Common myeloid progenitor, CD34-positive (primary cell): ENCODE results near the gene ZBED4.

Source experiments
- CTCF ChIA-PET: fragments of 350-600 bp; sonication (Branson Sonifier 250); formaldehyde crosslinking; loops from one replicate; lab custom pipeline; 2021; ENCODE audit warnings: antibody characterized with exemption; lab: Charles Lee
- POLR2A ChIA-PET: fragments of 350-600 bp; sonication (Branson Sonifier 250); formaldehyde crosslinking; loops from one replicate; lab custom pipeline; 2021; ENCODE audit warnings: antibody characterized with exemption; lab: Charles Lee
- DNase-seq, 3 donors: peaks; one replicate each; pipeline versions ENCODE4 v3.0.0 to v3.0.0-alpha.2; 2013
- H3K27ac ChIP-seq, 2 experiments: 1 replicate in 1 of 2; 2 replicates in 1 of 2; pipeline ENCODE4 v1.7.0; 2013; ENCODE audit warnings: inconsistent platforms in 2 of 2, low read length in 2 of 2, mild to moderate bottlenecking in 2 of 2, low read depth in 1 of 2, moderate library complexity in 1 of 2; ENCODE audit not compliant: severe bottlenecking in 2 of 2, insufficient read depth in 1 of 2, poor library complexity in 1 of 2
- H3K27me3 ChIP-seq, 5 experiments: replicated peaks in 2 of 5; 1 replicate in 3 of 5; 2 replicates in 2 of 5; pipeline versions ENCODE4 v1.6.1 to v1.7.0; 2013; ENCODE audit warnings: low read length in 4 of 5, mild to moderate bottlenecking in 2 of 5, moderate library complexity in 2 of 5, inconsistent platforms in 1 of 5; ENCODE audit not compliant: insufficient read depth in 5 of 5, control insufficient read depth in 4 of 5
- H3K36me3 ChIP-seq, 4 experiments: 1 replicate in 2 of 4; 2 replicates in 2 of 4; pipeline versions ENCODE4 v1.6.1 to v1.7.0; 2013; ENCODE audit warnings: low read length in 3 of 4, control low read depth in 1 of 4, mild to moderate bottlenecking in 1 of 4; ENCODE audit not compliant: control insufficient read depth in 4 of 4, insufficient read depth in 4 of 4
- H3K4me1 ChIP-seq, 4 experiments: 1 replicate in 3 of 4; 2 replicates in 1 of 4; pipeline versions ENCODE4 v1.6.1 to v1.7.1; 2013; ENCODE audit warnings: low read length in 3 of 4, mild to moderate bottlenecking in 3 of 4, control low read depth in 1 of 4, inconsistent platforms in 1 of 4, moderate library complexity in 1 of 4; ENCODE audit not compliant: control insufficient read depth in 4 of 4, insufficient read depth in 4 of 4; ENCODE audit errors: control extremely low read depth in 1 of 4
- H3K4me3 ChIP-seq, 7 experiments: 1 replicate in 4 of 7; 2 replicates in 3 of 7; pipeline versions ENCODE4 v1.5.1 to v1.7.0; 2013; ENCODE audit warnings: mild to moderate bottlenecking in 7 of 7, low read length in 6 of 7, moderate library complexity in 6 of 7, inconsistent platforms in 2 of 7, low read depth in 2 of 7, control low read depth in 1 of 7; ENCODE audit not compliant: insufficient read depth in 4 of 7, control insufficient read depth in 1 of 7; ENCODE audit errors: extremely low read depth in 1 of 7
- H3K9me3 ChIP-seq, 5 experiments: 1 replicate in 4 of 5; 2 replicates in 1 of 5; pipeline versions ENCODE4 v1.6.1 to v1.7.1; 2013; ENCODE audit warnings: low read length in 4 of 5, mild to moderate bottlenecking in 2 of 5, inconsistent platforms in 1 of 5, low read depth in 1 of 5, moderate library complexity in 1 of 5; ENCODE audit not compliant: control insufficient read depth in 4 of 5, insufficient read depth in 2 of 5; ENCODE audit errors: control extremely low read depth in 1 of 5
- whole genome bisulfite sequencing: methylation state at CpG from one replicate; pipeline ENCODE4 v1.1.5; 2013; ENCODE audit not compliant: insufficient coverage; 5-methylcytosine and 5-hydroxymethylcytosine counted together

Gene ZBED4

DNA sequence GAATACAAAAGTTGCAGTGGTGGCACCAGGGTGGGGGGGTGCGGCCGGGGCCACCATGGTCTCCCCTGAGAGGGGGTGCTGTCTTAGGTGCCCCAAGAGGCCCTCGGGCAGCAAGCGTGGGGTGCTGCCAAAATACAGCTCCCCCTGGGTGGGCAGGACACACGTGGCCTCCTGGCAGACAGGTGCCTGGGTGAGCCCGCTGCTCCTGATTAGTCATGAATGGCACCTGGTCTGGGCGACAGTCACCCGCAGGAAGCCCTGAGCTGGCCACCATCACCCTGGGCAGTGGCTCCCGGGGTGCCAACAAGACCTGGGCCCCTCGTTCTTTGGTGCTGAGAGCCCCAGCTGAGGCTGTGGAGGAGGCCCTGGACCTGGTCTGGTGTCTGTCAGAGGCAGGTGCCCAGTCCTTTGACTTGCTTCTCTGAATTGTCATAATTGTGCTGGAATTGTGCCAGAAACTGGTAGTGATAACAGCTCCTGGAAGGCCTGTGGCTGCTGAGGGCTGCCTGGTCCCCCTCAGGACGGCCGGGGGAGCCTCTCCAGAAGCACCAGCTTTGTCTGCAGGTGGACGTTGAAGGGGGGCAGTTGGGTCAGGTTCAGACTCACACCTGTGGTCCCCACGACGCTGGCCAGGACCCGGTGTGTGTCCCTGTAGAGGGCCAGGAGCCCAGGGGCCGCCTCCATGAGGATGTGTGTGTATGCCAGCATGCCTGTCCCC lies 49.8 kb downstream of the ZBED4 start:
- Histone ChIP-seq H3K4me1 (no peaks in the 10 kb centered on the region), H3K27ac (no peak overlapping the region), H3K27me3 (no peaks in the 10 kb centered on the region), H3K9me3 (no peaks in the 10 kb centered on the region), H3K4me3 (no peak overlapping the region), H3K36me3 (peaks cover 17 to 72% (median 58%) of the 10 kb centered on the region in 4 experiments)
- ChIA-PET POLR2A (no interaction called here), CTCF (interaction anchor here (0.7 to 1.0 kb wide), 3 partner anchors 9 to 44 kb away, joined by 3 read pairs; no protein-coding TSS in a partner anchor)
- no peak for DNase-seq
- WGBS, result 95% methylated on average over 15 of the region's 17 CpGs

DNA sequence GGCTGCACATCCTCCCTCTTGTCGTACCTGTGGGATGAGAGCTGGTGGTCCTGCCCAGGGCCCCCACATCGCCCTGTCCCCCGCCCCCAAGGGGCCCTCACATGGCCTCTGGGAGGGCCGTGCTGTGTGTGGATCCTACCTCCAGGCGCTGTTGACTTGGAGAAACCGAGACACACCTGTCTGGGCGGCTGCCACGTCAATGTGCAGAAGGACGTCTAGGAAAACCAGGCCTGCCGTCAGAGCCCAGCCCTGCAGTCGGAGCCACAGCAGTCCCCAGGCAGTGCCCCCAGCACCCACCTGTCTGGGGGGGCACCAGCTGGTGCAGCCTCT lies 50.4 kb downstream of the ZBED4 start:
- CTCF ChIA-PET, result no interaction called here
- Histone ChIP-seq H3K27ac (no peak overlapping the region), H3K4me3 (no peak overlapping the region), H3K36me3 (peaks cover 17 to 73% (median 61%) of the 10 kb centered on the region in 4 experiments), H3K27me3 (no peaks in the 10 kb centered on the region), H3K9me3 (no peaks in the 10 kb centered on the region), H3K4me1 (no peaks in the 10 kb centered on the region)
- WGBS, result 91% methylated on average over 11 of the region's 11 CpGs
- POLR2A ChIA-PET, result no interaction called here
- no peak for DNase-seq

DNA sequence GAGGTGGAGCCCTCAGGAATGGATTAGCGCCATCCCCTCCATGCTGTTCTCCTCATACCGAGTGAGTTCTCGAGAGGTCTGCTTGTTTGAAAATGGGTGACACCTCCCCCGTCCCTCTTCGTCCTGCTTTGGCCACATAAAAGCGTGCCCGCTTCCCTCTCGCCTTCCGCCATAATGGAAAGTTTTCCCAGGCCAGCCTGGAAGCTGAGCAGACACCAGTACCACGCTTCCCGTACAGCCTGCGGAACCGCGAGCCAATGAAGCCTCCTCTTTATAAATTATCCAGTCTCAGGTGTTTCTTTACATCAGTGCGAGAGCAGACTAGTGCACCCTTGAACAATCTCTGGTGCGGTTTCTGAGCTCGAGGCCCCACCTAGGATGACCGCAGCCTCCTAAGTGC lies 51.8 kb downstream of the ZBED4 start:
- H3K4me1 ChIP-seq, result no peaks in the 10 kb centered on the region
- peaks cover 17 to 83% (median 64%) of the 10 kb centered on the region in 4 experiments for H3K36me3 ChIP-seq
- H3K27me3 ChIP-seq, result no peaks in the 10 kb centered on the region
- no peak overlapping the region for H3K27ac ChIP-seq
- H3K9me3 ChIP-seq, result no peaks in the 10 kb centered on the region
- no peak for DNase-seq
- CTCF ChIA-PET, result no interaction called here
- no peak overlapping the region for H3K4me3 ChIP-seq
- POLR2A ChIA-PET, result no interaction called here
- WGBS, result 97% methylated on average over 17 of the region's 18 CpGs

DNA sequence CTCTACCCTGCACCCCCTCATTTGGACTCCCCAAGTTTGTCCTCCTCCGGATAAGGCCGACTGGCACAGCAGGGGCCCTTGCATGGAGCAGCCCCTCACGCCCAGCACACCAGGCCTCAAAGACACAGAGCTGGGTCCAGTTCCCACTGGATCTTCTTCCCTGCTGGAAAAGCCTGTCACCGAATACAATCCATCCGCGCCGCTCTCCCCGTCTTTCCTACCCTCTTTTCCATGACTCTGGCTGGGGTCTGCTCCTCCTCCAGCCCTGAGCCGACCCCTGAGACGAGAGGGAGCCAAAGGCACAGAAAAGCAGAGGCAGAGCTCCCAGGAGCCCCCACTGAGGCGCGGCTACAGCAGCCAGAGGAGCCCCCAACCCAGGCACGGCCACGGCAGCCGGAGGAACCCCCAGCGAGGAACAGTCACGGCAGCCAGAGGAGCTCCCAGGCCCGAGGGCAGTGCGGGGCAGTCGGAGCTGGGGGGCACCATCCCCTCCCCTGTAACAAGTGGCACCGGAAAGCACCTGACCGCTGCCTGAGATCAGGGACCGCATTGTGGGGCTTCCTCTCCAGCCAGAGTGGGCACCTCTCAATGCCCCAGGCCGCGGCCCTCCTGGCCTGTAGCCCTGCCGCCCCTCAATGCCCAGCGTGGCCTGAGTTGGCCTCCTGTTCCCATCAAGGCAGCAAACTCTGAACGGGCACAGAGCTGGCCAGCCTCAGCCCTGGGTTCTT lies 52.6 kb downstream of the ZBED4 start:
- ChIA-PET POLR2A (no interaction called here), CTCF (no interaction called here)
- Histone ChIP-seq H3K27me3 (no peaks in the 10 kb centered on the region), H3K9me3 (no peaks in the 10 kb centered on the region), H3K4me1 (no peaks in the 10 kb centered on the region), H3K27ac (no peak overlapping the region), H3K36me3 (peaks cover 16 to 82% (median 61%) of the 10 kb centered on the region in 4 experiments), H3K4me3 (no peak overlapping the region)
- WGBS, result 98% methylated on average over 27 of the region's 28 CpGs
- no peak for DNase-seq

DNA sequence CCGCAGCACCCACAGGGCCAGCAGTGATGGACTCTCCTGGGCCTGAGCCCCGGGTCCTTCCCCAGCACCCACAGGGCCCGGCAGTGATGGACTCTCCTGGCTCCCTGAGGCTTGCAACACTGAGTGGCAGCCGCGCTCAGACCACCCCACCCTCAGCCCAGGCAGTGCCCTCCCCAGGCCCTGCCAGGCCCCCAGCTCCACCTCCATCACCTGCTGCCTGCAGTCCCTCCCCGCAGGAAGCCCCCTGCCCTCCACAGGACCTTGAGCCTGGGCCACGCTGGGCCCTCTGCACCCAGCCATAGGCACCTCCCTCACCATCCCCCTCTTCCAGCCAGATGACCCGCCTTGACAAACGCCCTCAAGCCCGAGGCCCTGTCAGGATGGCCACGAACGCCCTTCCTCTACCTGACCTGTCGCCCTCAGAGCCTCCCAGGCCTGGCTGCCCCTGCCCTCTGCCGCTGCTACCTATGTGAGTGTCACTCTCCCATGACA lies 53.2 kb downstream of the ZBED4 start:
- ChIA-PET CTCF (no interaction called here), POLR2A (no interaction called here)
- 98% methylated on average over 12 of the region's 14 CpGs for WGBS
- H3K27me3 ChIP-seq, result no peaks in the 10 kb centered on the region
- DNase-seq, result no peak
- no peak overlapping the region for H3K4me3 ChIP-seq
- H3K27ac ChIP-seq, result no peak overlapping the region
- H3K4me1 ChIP-seq, result no peaks in the 10 kb centered on the region
- H3K36me3 ChIP-seq, result peaks cover 12 to 77% (median 57%) of the 10 kb centered on the region in 4 experiments
- no peaks in the 10 kb centered on the region for H3K9me3 ChIP-seq

DNA sequence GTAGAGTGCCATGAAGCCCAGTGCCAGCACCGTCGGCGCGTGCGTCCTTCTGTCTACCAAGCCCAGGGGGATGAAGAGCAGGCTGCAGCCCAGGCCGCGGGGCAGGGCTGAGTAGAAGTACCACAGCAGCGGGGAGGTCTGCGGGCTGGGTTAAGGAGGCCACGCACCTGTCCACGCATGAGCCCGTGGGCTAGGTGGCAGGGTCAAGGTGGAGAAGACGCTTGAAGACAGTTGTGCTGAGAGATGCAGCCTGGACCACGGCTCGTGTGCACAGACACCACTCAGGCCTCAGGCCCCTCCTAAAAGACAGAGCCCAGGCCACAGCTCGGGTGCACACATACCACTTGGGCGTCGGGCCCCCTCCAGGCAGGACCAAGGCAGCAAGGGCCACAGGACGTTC lies 54.2 kb downstream of the ZBED4 start:
- no peak for DNase-seq
- POLR2A ChIA-PET, result no interaction called here
- CTCF ChIA-PET, result no interaction called here
- no peaks in the 10 kb centered on the region for H3K27me3 ChIP-seq
- H3K9me3 ChIP-seq, result no peaks in the 10 kb centered on the region
- H3K36me3 ChIP-seq, result peaks cover 7 to 77% (median 59%) of the 10 kb centered on the region in 4 experiments
- H3K4me3 ChIP-seq, result no peak overlapping the region
- WGBS, result over 99% methylated on average over 19 of the region's 19 CpGs
- H3K4me1 ChIP-seq, result no peaks in the 10 kb centered on the region
- H3K27ac ChIP-seq, result no peak overlapping the region
